GM12872 (cell line): ENCODE measurements around the gene EPS8.

Source experiments
- CTCF ChIP-seq: IDR thresholded peaks from 3 replicates; pipeline ENCODE4 v1.5.1; 2011; ENCODE audit warnings: low read depth, mild to moderate bottlenecking, low read length, moderate library complexity; ENCODE audit not compliant: insufficient read depth

Gene EPS8

GRCh38 chr12:15779925-15780324 is 9.3 kb downstream of the EPS8 start:
- TF ChIP-seq CTCF, result no peak

GRCh38 chr12:15778126-15778525 is 11.1 kb downstream of the EPS8 start:
- TF ChIP-seq CTCF, result no peak

GRCh38 chr12:15777355-15778012 is 11.7 kb downstream of the EPS8 start:
- no peak for TF ChIP-seq CTCF

- no peak for TF ChIP-seq CTCF
Observed at GRCh38 chr12:15776532-15776931, 12.7 kb downstream of the EPS8 start.

- TF ChIP-seq CTCF, result no peak
Observed at GRCh38 chr12:15774819-15775218, 14.4 kb downstream of the EPS8 start.

GRCh38 chr12:15772405-15773018 is 16.7 kb downstream of the EPS8 start:
- peak; percentile 34; the same call in 1 of the 3 replicates for TF ChIP-seq CTCF

- no peak for TF ChIP-seq CTCF
Observed at GRCh38 chr12:15770581-15770980, 18.6 kb downstream of the EPS8 start.
